ENCODE results near the gene GSG1. TPM values are rescaled to one million over a fixed set of nuclear protein-coding genes. Genes with fewer than 3 reads are reported as not detected.

Gene GSG1
- total and polyA plus RNA-seq, 7 donors: not detected

- DNase-seq: no peak
- 92 to 93% methylated on average over 3 of the region's 3 CpGs for WGBS, 2 donors
- H3K4me1 ChIP-seq: peaks cover 0 to 25% (median 18%) of the 10 kb centered on the region in 4 donors
- H3K27me3 ChIP-seq: no peaks in the 10 kb centered on the region
- no peak overlapping the region for H3K27ac ChIP-seq
- H3K4me3 ChIP-seq: no peak overlapping the region
- no peak for TF ChIP-seq POLR2A (IDR thresholded peaks at IDR 0.05)
- no peak for TF ChIP-seq POLR2AphosphoS5 (IDR thresholded peaks at IDR 0.05)
- TF ChIP-seq EP300 (IDR thresholded peaks at IDR 0.05): no peak
- no peak for TF ChIP-seq CTCF (IDR thresholded peaks at IDR 0.05)
- no peaks in the 10 kb centered on the region for H3K36me3 ChIP-seq
- no peaks in the 10 kb centered on the region for H3K9me3 ChIP-seq
- intact Hi-C loops (cut with DNase I): loop anchor here (5.0 kb wide), 1 partner anchor 93 kb away; the partner anchor contains the start of gene EMP1
Observed at GRCh38 chr12:13104409-13104808, 942 bp upstream of the GSG1 start.

- TF ChIP-seq EP300 (IDR thresholded peaks at IDR 0.05) (no peak), CTCF (IDR thresholded peaks at IDR 0.05) (no peak), POLR2A (IDR thresholded peaks at IDR 0.05) (no peak), POLR2AphosphoS5 (IDR thresholded peaks at IDR 0.05) (no peak)
- WGBS, 2 donors: 68 to 69% methylated on average over 7 of the region's 7 CpGs
- no peak for DNase-seq
- intact Hi-C loops (cut with DNase I): loop anchor here (5.0 kb wide), 1 partner anchor 95 kb away; the partner anchor contains the start of gene EMP1
- Histone ChIP-seq H3K4me3 (no peak overlapping the region), H3K27ac (peak overlapping the region; percentile 78 to 93 (median 80)), H3K27me3 (no peaks in the 10 kb centered on the region), H3K36me3 (no peaks in the 10 kb centered on the region), H3K9me3 (no peaks in the 10 kb centered on the region), H3K4me1 (peaks cover 0 to 43% (median 29%) of the 10 kb centered on the region in 4 donors)
Observed at GRCh38 chr12:13102461-13103195, 839 bp downstream of the GSG1 start.

GRCh38 chr12:13101821-13102375 lies 1.6 kb downstream of the GSG1 start:
- TF ChIP-seq EP300 (IDR thresholded peaks at IDR 0.05) (no peak), POLR2AphosphoS5 (IDR thresholded peaks at IDR 0.05) (no peak), CTCF (IDR thresholded peaks at IDR 0.05) (no peak), POLR2A (IDR thresholded peaks at IDR 0.05) (no peak)
- Histone ChIP-seq H3K36me3 (no peaks in the 10 kb centered on the region), H3K9me3 (no peaks in the 10 kb centered on the region), H3K27ac (peak overlapping the region; percentile 78 to 93 (median 80)), H3K4me1 (peaks cover 0 to 45% (median 29%) of the 10 kb centered on the region in 4 donors), H3K4me3 (peak overlapping the region in 3 of 4 donors; percentile 50 to 59 (median 57)), H3K27me3 (no peaks in the 10 kb centered on the region)
- intact Hi-C loops (cut with DNase I): loop anchor here (5.0 kb wide), 1 partner anchor 95 kb away; the partner anchor contains the start of gene EMP1
- DNase-seq: no peak
- WGBS, 2 donors: 11 to 42% methylated on average over 10 of the region's 10 CpGs

GRCh38 chr12:13100882-13101769 lies 2.3 kb downstream of the GSG1 start:
- Histone ChIP-seq H3K27me3 (no peaks in the 10 kb centered on the region), H3K4me3 (peak overlapping the region; percentile 46 to 59 (median 54)), H3K9me3 (no peaks in the 10 kb centered on the region), H3K36me3 (no peaks in the 10 kb centered on the region), H3K4me1 (peaks cover 0 to 45% (median 29%) of the 10 kb centered on the region in 4 donors), H3K27ac (peak overlapping the region; percentile 78 to 93 (median 80))
- 2% methylated on average over 79 of the region's 79 CpGs for WGBS, 2 donors
- TF ChIP-seq POLR2A (IDR thresholded peaks at IDR 0.05): no peak
- TF ChIP-seq POLR2AphosphoS5 (IDR thresholded peaks at IDR 0.05): peak; percentile 68 to 90 (median 76)
- peak in 3 of 4 donors; percentile 18 to 78 (median 75) for TF ChIP-seq EP300 (IDR thresholded peaks at IDR 0.05)
- TF ChIP-seq CTCF (IDR thresholded peaks at IDR 0.05): no peak
- peak; percentile 95 for DNase-seq
- intact Hi-C loops (cut with DNase I): loop anchor here (5.0 kb wide), 1 partner anchor 96 kb away; the partner anchor contains the start of gene EMP1

Measured in sigmoid colon (tissue), 7 donors.